VCaP (cell line): ENCODE results near the gene RNASEL.
A peak's percentile ranks its signal among the peaks of the same experiment; 100 is the strongest.

ENCODE experiments used
- H3K27ac ChIP-seq: fragments of 450-650 bp; 2 replicates; pipeline ENCODE4 v1.5.1; 2017
- CTCF ChIP-seq: fragments of 450-650 bp; conservative IDR thresholded peaks from 2 replicates; pipeline ENCODE4 v1.5.1; 2017; ENCODE audit warnings: mild to moderate bottlenecking, moderate library complexity

RNASEL gene

DNA sequence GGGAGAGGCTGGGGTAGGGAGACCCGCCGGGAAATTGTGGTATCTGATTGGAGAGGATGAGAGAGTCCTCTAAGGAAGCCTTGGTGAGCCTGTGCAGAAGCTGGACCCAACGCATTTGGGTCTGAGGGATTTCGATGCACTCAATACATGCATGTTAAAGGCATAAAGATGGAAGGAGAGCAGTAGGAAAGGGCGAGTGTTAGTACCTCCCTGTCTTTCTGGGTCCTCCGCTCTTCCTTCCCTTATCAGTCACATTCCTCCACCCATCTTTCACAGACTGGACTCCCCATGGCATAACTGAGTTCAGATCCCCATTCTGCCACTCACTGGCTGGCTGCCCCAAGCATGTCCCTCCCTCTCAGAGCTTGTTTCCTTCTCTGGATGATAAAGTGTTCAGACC is 7.9 kb upstream of the RNASEL start:
- H3K27ac ChIP-seq: no peak overlapping the region
- TF ChIP-seq CTCF: no peak

DNA sequence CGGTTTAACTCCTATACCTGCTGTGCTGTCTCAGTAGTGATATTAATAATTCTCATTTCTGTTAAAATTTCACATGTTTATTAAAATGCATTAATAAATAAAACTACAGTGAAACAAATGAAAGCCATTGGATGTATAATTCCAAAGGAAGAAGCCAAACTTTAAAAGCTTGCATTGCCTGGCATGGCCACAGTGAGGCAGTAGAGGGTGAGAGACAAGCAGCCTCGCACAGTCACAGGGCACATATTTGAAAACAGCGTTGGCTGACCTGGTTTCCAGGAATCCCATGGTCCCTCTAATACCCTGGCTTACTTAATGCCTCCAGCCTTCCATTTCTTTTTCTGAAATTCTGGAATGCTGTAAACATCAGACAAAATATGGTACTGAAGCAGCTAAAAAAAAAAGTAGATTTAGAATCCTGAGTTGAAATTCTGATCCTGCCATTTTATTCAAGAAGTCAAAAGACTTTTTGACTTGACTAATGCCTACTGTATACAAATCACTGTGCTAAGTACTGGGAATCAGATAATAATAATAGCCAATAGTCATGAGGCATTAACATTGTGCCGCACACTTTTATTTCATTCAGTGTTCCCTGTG is 6.7 kb upstream of the RNASEL start:
- TF ChIP-seq CTCF: peak; percentile 85
- no peak overlapping the region for H3K27ac ChIP-seq

- TF ChIP-seq CTCF: no peak
- peak overlapping the region; percentile 87; the same call in 1 of the 2 replicates for H3K27ac ChIP-seq
These were observed 875 bp upstream of the RNASEL start for GRCh38 chr1:182589931-182590330.

- H3K27ac ChIP-seq: peak overlapping the region; percentile 87
These were observed 464 bp upstream of the RNASEL start for GRCh38 chr1:182589520-182589919.

GRCh38 chr1:182587666-182588499 is 1.2 kb downstream of the RNASEL start:
- peak overlapping the region; percentile 87 for H3K27ac ChIP-seq
- TF ChIP-seq CTCF: no peak

More at GRCh38 chr1:182589520-182589919, 464 bp upstream of the RNASEL start:
- no peak for TF ChIP-seq CTCF

DNA sequence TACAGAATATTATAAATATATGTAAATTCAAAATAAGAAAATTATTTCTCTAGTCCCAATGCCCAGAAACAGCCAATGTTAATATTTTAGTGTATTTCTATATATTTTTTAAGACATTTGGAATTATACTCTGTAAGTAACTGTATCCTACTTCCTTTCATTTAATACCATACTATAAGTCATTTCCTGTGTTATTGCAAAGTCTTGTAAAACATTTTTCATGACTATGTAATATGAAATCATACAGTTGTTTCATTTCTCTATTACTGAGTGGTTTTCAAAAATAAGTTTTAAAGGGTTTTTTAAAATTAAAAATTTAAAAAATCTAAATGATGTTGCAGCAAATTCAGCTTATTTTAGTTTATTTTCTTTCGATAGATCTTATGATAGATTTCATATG is 2.0 kb downstream of the RNASEL start:
- TF ChIP-seq CTCF: no peak
- no peak overlapping the region for H3K27ac ChIP-seq

- H3K27ac ChIP-seq: no peak overlapping the region
- TF ChIP-seq CTCF: no peak
These were observed 2.7 kb downstream of the RNASEL start for GRCh38 chr1:182586380-182586779.
